KMS-11 (cell line): Measurements from ENCODE around the gene COG2.

ENCODE experiments used
- H2AFZ ChIP-seq: fragments of 200-600 bp; sonication (generic); 2 replicates; pipeline ENCODE4 v1.6.1; 2016; ENCODE audit warnings: antibody characterized with exemption, mixed run types, low read depth
- H3K27ac ChIP-seq: fragments of 200-600 bp; sonication (generic); 2 replicates; pipeline ENCODE4 v1.6.1; 2016; ENCODE audit warnings: mild to moderate bottlenecking, mixed run types
- H3K27me3 ChIP-seq: fragments of 200-600 bp; sonication (generic); 2 replicates; pipeline ENCODE4 v1.6.1; 2017; ENCODE audit warnings: mild to moderate bottlenecking, low read depth, mixed run types, moderate library complexity; ENCODE audit not compliant: insufficient read depth
- H3K36me3 ChIP-seq: fragments of 200-600 bp; sonication (generic); 2 replicates; pipeline ENCODE4 v1.6.1; 2017; ENCODE audit warnings: mild to moderate bottlenecking, mixed run types; ENCODE audit not compliant: insufficient read depth
- H3K4me1 ChIP-seq: fragments of 200-600 bp; sonication (generic); 2 replicates; pipeline ENCODE4 v1.6.1; 2016; ENCODE audit warnings: mild to moderate bottlenecking, low read depth, mixed run types; ENCODE audit not compliant: poor library complexity, severe bottlenecking
- H3K4me2 ChIP-seq: fragments of 200-600 bp; sonication (generic); 2 replicates; pipeline ENCODE4 v1.7.0; 2016; ENCODE audit warnings: mild to moderate bottlenecking, mixed run types
- H3K4me3 ChIP-seq: fragments of 200-600 bp; sonication (generic); IDR thresholded peaks from 2 replicates; pipeline ENCODE4 v1.6.1; 2017; ENCODE audit warnings: low read depth, low read length, mixed read lengths; ENCODE audit not compliant: insufficient read depth
- H3K79me2 ChIP-seq: fragments of 200-600 bp; sonication (generic); 2 replicates; pipeline ENCODE4 v1.6.1; 2016; ENCODE audit warnings: low read depth, mixed run types; ENCODE audit not compliant: insufficient read depth
- H3K9ac ChIP-seq: fragments of 200-600 bp; sonication (generic); 2 replicates; pipeline ENCODE4 v1.6.1; 2016; ENCODE audit warnings: mild to moderate bottlenecking, mixed run types
- H4K20me1 ChIP-seq: fragments of 200-600 bp; sonication (generic); 2 replicates; pipeline ENCODE4 v1.6.1; 2016; ENCODE audit warnings: mild to moderate bottlenecking, mixed run types; ENCODE audit not compliant: insufficient read depth
- CTCF ChIP-seq: fragments of 200-600 bp; sonication (generic); conservative IDR thresholded peaks from 2 replicates; pipeline ENCODE4 v1.6.1; 2017; ENCODE audit warnings: low read depth, mild to moderate bottlenecking, antibody characterized with exemption, low read length, moderate library complexity, mixed read lengths

COG2 gene

GRCh38 chr1:230739564-230740290 is 97.4 kb downstream of the COG2 start:
- H3K36me3 ChIP-seq: no peaks in the 10 kb centered on the region
- H3K4me2 ChIP-seq: no peak overlapping the region
- H3K4me1 ChIP-seq: no peaks in the 10 kb centered on the region
- H3K27ac ChIP-seq: no peak overlapping the region
- no peak for TF ChIP-seq CTCF
- no peak overlapping the region for H3K4me3 ChIP-seq
- no peak overlapping the region for H2AFZ ChIP-seq
- no peak overlapping the region for H3K9ac ChIP-seq
- no peaks in the 10 kb centered on the region for H3K27me3 ChIP-seq
- no peaks in the 10 kb centered on the region for H4K20me1 ChIP-seq
- H3K79me2 ChIP-seq: no peaks in the 10 kb centered on the region
